Measurements from ENCODE around the gene BDKRB2. TPM values are rescaled to one million over a fixed set of nuclear protein-coding genes. Genes with fewer than 3 reads are reported as not detected.

Gene BDKRB2
- total and polyA plus RNA-seq, 2 of the 4 experiments (the other 2 are of a cell fraction): 60.9 to 73.1 TPM

DNA sequence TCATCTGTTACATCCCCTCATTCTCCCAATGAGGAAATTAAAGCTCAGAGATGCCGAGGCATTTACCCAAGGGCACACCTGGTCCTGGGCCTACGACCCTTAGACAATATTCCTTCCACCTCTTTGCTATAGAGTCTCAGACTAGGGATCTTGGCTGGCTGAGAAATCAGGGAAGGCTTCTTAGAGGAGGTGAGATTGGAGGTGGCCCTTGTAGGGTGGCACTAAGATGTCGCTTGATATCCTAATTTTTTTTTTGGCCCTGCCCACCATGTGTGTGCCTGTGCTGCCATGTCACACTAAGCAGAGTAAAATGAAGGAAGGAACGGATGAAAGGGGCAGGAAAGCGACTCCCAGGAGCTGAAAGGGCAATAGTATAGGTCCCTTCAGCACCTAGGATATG lies 20.6 kb downstream of the BDKRB2 start:
- no peak for ATAC-seq (ENCODE audit: low read depth)
- intact Hi-C loops (cut with micrococcal nuclease): no loop called here
- TF ChIP-seq POLR2A (IDR thresholded peaks at IDR 0.05; ENCODE audit: low read depth, low read length) (peak; percentile 11; the same call in 1 of the 2 replicates), CEBPB (IDR thresholded peaks at IDR 0.05; ENCODE audit: low read depth, low read length) (no peak)
- dilution Hi-C loops (cut with HindIII; ENCODE audit: low sequenced_read_pairs, unreplicated experiment): no loop called here
- no peak overlapping the region for H2AFZ ChIP-seq (replicated peaks; ENCODE audit: low read length, poor library complexity)
- H4K91ac ChIP-seq (ENCODE audit: insufficient read depth, low read depth, low read length): peak overlapping the region; percentile 5; the same call in 1 of the 2 replicates
- WGBS, 2 experiments (ENCODE audit: extremely low coverage in 2 of 2, insufficient read length in 1 of 2): 100% methylated on average over 1 of the region's 5 CpGs; no CpG with 5 or more reads in 1 of the 2 experiments
- H3K4me3 ChIP-seq (ENCODE audit: insufficient read depth, low read depth, low read length): no peak overlapping the region
- peak overlapping the region; percentile 32; the same call in 1 of the 3 replicates for H2BK15ac ChIP-seq (ENCODE audit: low read depth, low read length)
- H2BK120ac ChIP-seq (ENCODE audit: low read depth, low read length): peak overlapping the region; percentile 73; the same call in 1 of the 2 replicates
- peaks cover 58 to 86% of the 10 kb centered on the region in 2 experiments for H3K79me1 ChIP-seq (ENCODE audit: low read depth in 1 of 2, low read length in 2 of 2)
- in situ Hi-C loops (cut with MboI; ENCODE audit: low sequenced_read_pairs): no loop called here
- peak overlapping the region; percentile 37 to 45; a peak in 2 of 4 replicates for H4K8ac ChIP-seq (ENCODE audit: low read depth in 2 of 2, low read length in 2 of 2)
- no peak for DNase-seq
- peak overlapping the region; percentile 10 for H2AK5ac ChIP-seq (ENCODE audit: low read depth, low read length)
- peaks cover 53% of the 10 kb centered on the region for H4K20me1 ChIP-seq (ENCODE audit: insufficient read depth, low read length)
- peaks cover 24% of the 10 kb centered on the region for H3K4me1 ChIP-seq (ENCODE audit: control insufficient read depth, insufficient read depth, low read length)
- no peak overlapping the region for H3K27ac ChIP-seq (ENCODE audit: insufficient read depth, low read length)
- peaks cover 76% of the 10 kb centered on the region for H3K36me3 ChIP-seq (ENCODE audit: control insufficient read depth, insufficient read depth, low read length)
- no peak overlapping the region for H3K9ac ChIP-seq (ENCODE audit: low read depth, low read length)
- no peak overlapping the region; the same call in 1 of the 2 replicates for H3K56ac ChIP-seq (ENCODE audit: extremely low read depth, insufficient read depth, low read length)
- H3K4ac ChIP-seq (ENCODE audit: low read depth, low read length): peak overlapping the region; percentile 61
- peak overlapping the region; percentile 41 for H3K23ac ChIP-seq (ENCODE audit: low read depth, low read length)
- H3K9me3 ChIP-seq (ENCODE audit: control insufficient read depth, insufficient read depth, low read length): no peaks in the 10 kb centered on the region
- no peaks in the 10 kb centered on the region for H3K27me3 ChIP-seq (ENCODE audit: control insufficient read depth, insufficient read depth, low read length)
- peak overlapping the region; percentile 83 for H2AK9ac ChIP-seq (replicated peaks; ENCODE audit: low read depth, low read length, poor library complexity)
- H3K14ac ChIP-seq (replicated peaks; ENCODE audit: low read depth, low read length): peak overlapping the region; percentile 3; the same call in 1 of the 2 replicates
- ChIA-PET CTCF (interaction anchor here (0.9 kb wide), 1 partner anchor 124 kb away, joined by 4 read pairs; no protein-coding TSS in a partner anchor), POLR2A (ENCODE audit: unreplicated experiment) (no interaction called here)
- H4K5ac ChIP-seq (ENCODE audit: low read depth, low read length): peak overlapping the region; percentile 12; the same call in 1 of the 2 replicates
- H3K4me2 ChIP-seq (ENCODE audit: low read depth, low read length): no peak overlapping the region
- H3K18ac ChIP-seq (ENCODE audit: low read depth, low read length): no peak overlapping the region
- H2BK20ac ChIP-seq (ENCODE audit: low read depth, low read length): no peak overlapping the region; the same call in 1 of the 2 replicates
- peak overlapping the region; percentile 50 for H2BK5ac ChIP-seq (ENCODE audit: low read depth, low read length, poor library complexity, severe bottlenecking)
- no TSS peak for BruUV-seq (replicated peaks)
- peaks cover 52% of the 10 kb centered on the region for H3K9me1 ChIP-seq (ENCODE audit: insufficient read depth, low read length)

Data from IMR-90 (cell line).